ENCODE measurements around the gene BICDL2. TPM values are rescaled to one million over a fixed set of nuclear protein-coding genes. Genes with fewer than 3 reads are reported as not detected.

BICDL2 gene
- total RNA-seq, 4 donors from 2014 or later, result 0.19 to 0.42 TPM; not detected in 2

GRCh38 chr16:3062553-3062952 is 25.8 kb upstream of the BICDL2 start:
- H3K4me1 ChIP-seq, result peaks cover 29 to 51% (median 49%) of the 10 kb centered on the region in 4 donors
- no peak for TF ChIP-seq EP300 (IDR thresholded peaks at IDR 0.05)
- no peak for TF ChIP-seq CTCF (IDR thresholded peaks at IDR 0.05)
- no peaks in the 10 kb centered on the region for H3K9me3 ChIP-seq
- intact Hi-C loops (cut with DNase I), result no loop called here
- peaks cover 0 to 12% (median 0%) of the 10 kb centered on the region in 4 donors for H3K27me3 ChIP-seq
- DNase-seq (ENCODE audit: extremely low spot score), result no peak
- 84% methylated on average over 6 of the region's 6 CpGs for WGBS
- no peak overlapping the region for H3K4me3 ChIP-seq
- H3K27ac ChIP-seq (replicated peaks in 1 of 4), result no peak overlapping the region
- H3K36me3 ChIP-seq, result peaks cover 0 to 2% (median 0%) of the 10 kb centered on the region in 4 donors

- WGBS, result 86% methylated on average over 14 of the region's 14 CpGs
- H3K4me3 ChIP-seq, result no peak overlapping the region
- H3K4me1 ChIP-seq, result peaks cover 29 to 38% (median 36%) of the 10 kb centered on the region in 4 donors
- TF ChIP-seq CTCF (IDR thresholded peaks at IDR 0.05) (no peak), POLR2A (IDR thresholded peaks at IDR 0.05; ENCODE audit: low read depth) (no peak), EP300 (IDR thresholded peaks at IDR 0.05) (no peak), POLR2AphosphoS5 (IDR thresholded peaks at IDR 0.05) (no peak)
- intact Hi-C loops (cut with DNase I), result no loop called here
- no peaks in the 10 kb centered on the region for H3K36me3 ChIP-seq
- no peak for DNase-seq (ENCODE audit: extremely low spot score)
- no peaks in the 10 kb centered on the region for H3K9me3 ChIP-seq
- H3K27ac ChIP-seq (replicated peaks in 1 of 4), result no peak overlapping the region
- peaks cover 0 to 12% (median 0%) of the 10 kb centered on the region in 4 donors for H3K27me3 ChIP-seq
These were observed 23.8 kb upstream of the BICDL2 start for GRCh38 chr16:3060339-3061127.

GRCh38 chr16:3059723-3060242 is 23.0 kb upstream of the BICDL2 start:
- H3K4me1 ChIP-seq, result peaks cover 23 to 31% (median 28%) of the 10 kb centered on the region in 4 donors
- no peak for TF ChIP-seq POLR2AphosphoS5 (IDR thresholded peaks at IDR 0.05)
- TF ChIP-seq CTCF (IDR thresholded peaks at IDR 0.05), result no peak
- no peak for TF ChIP-seq POLR2A (IDR thresholded peaks at IDR 0.05; ENCODE audit: low read depth)
- no peak for TF ChIP-seq EP300 (IDR thresholded peaks at IDR 0.05)
- peak overlapping the region; percentile 68 to 94 (median 80) for H3K4me3 ChIP-seq
- intact Hi-C loops (cut with DNase I), result loop anchor here (2.0 to 5.0 kb wide), 2 partner anchors 69 to 108 kb away; no protein-coding TSS in a partner anchor
- peak overlapping the region; percentile 67 to 74 (median 69) for H3K27ac ChIP-seq (replicated peaks in 1 of 4)
- H3K9me3 ChIP-seq, result no peaks in the 10 kb centered on the region
- peaks cover 0 to 12% (median 0%) of the 10 kb centered on the region in 4 donors for H3K27me3 ChIP-seq
- DNase-seq (ENCODE audit: extremely low spot score), result no peak
- no peaks in the 10 kb centered on the region for H3K36me3 ChIP-seq
- 83% methylated on average over 5 of the region's 9 CpGs for WGBS

- H3K27me3 ChIP-seq, result peaks cover 0 to 12% (median 0%) of the 10 kb centered on the region in 4 donors
- no peaks in the 10 kb centered on the region for H3K9me3 ChIP-seq
- peak; percentile 94 for DNase-seq (ENCODE audit: extremely low spot score)
- WGBS, result 0% methylated on average over 1 of the region's 67 CpGs
- peaks cover 0 to under 1% (median 0%) of the 10 kb centered on the region in 4 donors for H3K36me3 ChIP-seq
- intact Hi-C loops (cut with DNase I), result loop anchor here (2.0 to 5.0 kb wide), 2 partner anchors 70 to 108 kb away; no protein-coding TSS in a partner anchor
- peak overlapping the region; percentile 68 to 94 (median 80) for H3K4me3 ChIP-seq
- H3K27ac ChIP-seq (replicated peaks in 1 of 4), result peak overlapping the region; percentile 67 to 74 (median 69)
- no peak for TF ChIP-seq POLR2A (IDR thresholded peaks at IDR 0.05; ENCODE audit: low read depth)
- peak; percentile 95 to 99 (median 97) for TF ChIP-seq CTCF (IDR thresholded peaks at IDR 0.05)
- peak; percentile 56 to 80 for TF ChIP-seq POLR2AphosphoS5 (IDR thresholded peaks at IDR 0.05)
- no peak for TF ChIP-seq EP300 (IDR thresholded peaks at IDR 0.05)
- peaks cover 21 to 26% (median 23%) of the 10 kb centered on the region in 4 donors for H3K4me1 ChIP-seq
These were observed 22.4 kb upstream of the BICDL2 start for GRCh38 chr16:3059041-3059722.

Data from esophagus muscularis mucosa (tissue), 4 donors.